Peyer's patch (tissue), 4 donors: ENCODE measurements around the gene SRGAP2B.
"Not testable (repeated sequence)": the region's sequence is repeated elsewhere in the genome, so short reads cannot be mapped to it uniquely, and the experiment has no call there.

Experiments used
- CTCF ChIP-seq, 6 experiments: fragments of 450-650 bp in 4 of 6; fragments of 200-600 bp in 2 of 6; sonication (generic) in 1 of 6; IDR thresholded peaks; one replicate each; pipeline ENCODE4 v1.5.1; 2017 to 2019; ENCODE audit warnings: antibody characterized with exemption in 6 of 6, mild to moderate bottlenecking in 3 of 6, moderate library complexity in 1 of 6
- POLR2A ChIP-seq, 2 donors: fragments of 450-650 bp; IDR thresholded peaks; one replicate each; pipeline ENCODE4 v1.5.1; 2017; ENCODE audit warnings: antibody characterized with exemption in 2 of 2, mild to moderate bottlenecking in 2 of 2, moderate library complexity in 2 of 2

- TF ChIP-seq CTCF, POLR2A (IDR thresholded peaks at IDR 0.05): not testable (repeated sequence)
Measured at GRCh38 chr1:144918027-144918603, 177.0 kb downstream of the SRGAP2B start.
